GM19043 (cell line): ENCODE data around the gene GLCE.
"Not testable (repeated sequence)": the region's sequence is repeated elsewhere in the genome, so short reads cannot be mapped to it uniquely, and the experiment has no call there.

ENCODE experiments used
- ATAC-seq: cut with Tn5 transposase; IDR thresholded peaks from one replicate; pipeline ENCODE4 v1.9.1; 2021; ENCODE audit warnings: low read depth; ENCODE audit not compliant: unreplicated experiment

GLCE gene

GRCh38 chr15:69244798-69245197 is 84.4 kb downstream of the GLCE start:
- no peak for ATAC-seq

- ATAC-seq = no peak
These were observed 92.7 kb downstream of the GLCE start for GRCh38 chr15:69253156-69253555.

- no peak for ATAC-seq
These were observed 105.0 kb downstream of the GLCE start for GRCh38 chr15:69265347-69265955.

- ATAC-seq = no peak
These were observed 110.8 kb downstream of the GLCE start for GRCh38 chr15:69271217-69271616.

GRCh38 chr15:69272139-69272538 is 111.7 kb downstream of the GLCE start:
- no peak for ATAC-seq

- ATAC-seq = no peak
These were observed 112.5 kb downstream of the GLCE start for GRCh38 chr15:69272891-69273290.

- no peak for ATAC-seq
These were observed 114.7 kb downstream of the GLCE start for GRCh38 chr15:69275074-69275670.

- ATAC-seq = no peak
These were observed 115.6 kb downstream of the GLCE start for GRCh38 chr15:69275933-69276560.

- no peak for ATAC-seq
These were observed 116.9 kb downstream of the GLCE start for GRCh38 chr15:69277316-69277715.

GRCh38 chr15:69279636-69280035 is 119.2 kb downstream of the GLCE start:
- ATAC-seq = no peak

- ATAC-seq = no peak
These were observed 120.3 kb downstream of the GLCE start for GRCh38 chr15:69280783-69281182.

- ATAC-seq = no peak
These were observed 121.8 kb downstream of the GLCE start for GRCh38 chr15:69282104-69282743.

- no peak for ATAC-seq
These were observed 125.4 kb downstream of the GLCE start for GRCh38 chr15:69285834-69286233.

GRCh38 chr15:69288011-69288410 is 127.6 kb downstream of the GLCE start:
- ATAC-seq = no peak

GRCh38 chr15:69288531-69289341 is 128.3 kb downstream of the GLCE start:
- no peak for ATAC-seq

GRCh38 chr15:69289342-69290146 is 129.1 kb downstream of the GLCE start:
- no peak for ATAC-seq

- ATAC-seq = no peak
These were observed 130.1 kb downstream of the GLCE start for GRCh38 chr15:69290346-69291164.

- ATAC-seq = not testable (repeated sequence)
These were observed 131.2 kb downstream of the GLCE start for GRCh38 chr15:69291651-69292050.

- ATAC-seq = no peak
These were observed 132.5 kb downstream of the GLCE start for GRCh38 chr15:69292826-69293420.
